AG04450 (cell line): ENCODE measurements around the gene RELN. TPM values are rescaled to one million over a fixed set of nuclear protein-coding genes. Genes with fewer than 3 reads are reported as not detected.
"Not testable (repeated sequence)": the region's sequence is repeated elsewhere in the genome, so short reads cannot be mapped to it uniquely, and the experiment has no call there.

Experiments used
- CTCF ChIA-PET: fragments of 300-600, 350-600 bp; formaldehyde crosslinking; extraction: SDS; loops from one replicate; lab custom pipeline; 2022; ENCODE audit warnings: antibody characterized with exemption, inconsistent platforms; lab: Charles Lee
- POLR2A ChIA-PET: fragments of 350-600 bp; formaldehyde crosslinking; extraction: SDS; loops from one replicate; lab custom pipeline; 2021; ENCODE audit warnings: antibody characterized with exemption, inconsistent platforms; lab: Yijun Ruan, JAX
- DNase-seq: peaks from one replicate; pipeline ENCODE4 v3.0.0-alpha.2; 2011; ENCODE audit warnings: low read depth, low spot score
- H3K27ac ChIP-seq: one replicate; pipeline ENCODE4 v1.5.1; 2012; ENCODE audit warnings: low read depth, low read length, control low read depth
- H3K27me3 ChIP-seq: one replicate; pipeline ENCODE4 v1.6.0; 2012; ENCODE audit warnings: low read length; ENCODE audit not compliant: control insufficient read depth, insufficient read depth
- H3K4me3 ChIP-seq: 2 replicates; pipeline ENCODE4 v1.5.1; 2011; ENCODE audit warnings: mild to moderate bottlenecking, low read depth, low read length, control low read depth
- H3K9me3 ChIP-seq: 2 replicates; pipeline ENCODE4 v1.5.1; 2012; ENCODE audit warnings: low read length; ENCODE audit not compliant: control insufficient read depth, insufficient read depth
- CTCF ChIP-seq: IDR thresholded peaks from 2 replicates; pipeline ENCODE4 v1.5.1; 2011; ENCODE audit warnings: low read depth, low read length, control low read depth, inconsistent platforms
- polyA plus RNA-seq: library from polyadenylated mRNA; depleted of rRNA; stranded (reverse); fragments of >200 nt; gene quantifications from 2 replicates; pipeline ENCODE4 v1.2.3, GENCODE V29; 2011

RELN gene
- polyA plus RNA-seq, 1 experiment, result 7.6 TPM

DNA sequence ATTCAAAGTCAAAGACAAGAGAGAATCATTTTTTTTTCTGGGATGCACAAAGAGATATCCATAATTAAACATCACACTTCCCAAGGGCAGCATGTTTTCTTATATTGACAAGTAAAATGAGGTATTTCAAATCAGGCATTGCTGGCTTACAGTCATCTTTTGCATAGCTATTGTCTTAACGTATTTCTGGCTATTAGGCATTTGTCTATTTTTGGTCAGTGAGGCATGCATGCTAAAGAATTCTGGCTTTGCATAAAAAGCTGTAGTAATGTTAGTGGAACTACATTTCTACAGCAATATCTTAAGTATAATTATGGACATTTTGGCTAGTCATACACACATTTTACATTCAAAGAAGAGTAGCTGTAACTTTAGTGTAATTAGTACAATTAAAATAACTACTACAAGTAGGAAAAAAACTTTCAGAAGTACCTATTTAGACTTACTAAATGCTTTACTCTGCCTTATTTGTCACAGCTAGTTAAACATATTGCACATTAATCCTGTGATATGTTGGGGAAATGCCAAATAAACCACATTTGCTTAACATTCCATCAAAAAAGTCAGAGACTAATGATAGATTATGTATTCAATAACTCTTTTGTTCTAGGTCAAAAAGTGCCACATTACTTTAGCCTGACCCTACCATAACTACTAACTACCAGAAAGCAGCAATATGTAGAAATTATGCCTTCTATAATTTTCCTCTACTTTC is 76.4 kb downstream of the RELN start:
- H3K4me3 ChIP-seq, result no peak overlapping the region
- H3K27me3 ChIP-seq, result no peaks in the 10 kb centered on the region
- no peak overlapping the region for H3K27ac ChIP-seq
- POLR2A ChIA-PET, result no interaction called here
- no peak for DNase-seq
- CTCF ChIA-PET, result no interaction called here
- H3K9me3 ChIP-seq, result no peaks in the 10 kb centered on the region
- no peak for TF ChIP-seq CTCF

DNA sequence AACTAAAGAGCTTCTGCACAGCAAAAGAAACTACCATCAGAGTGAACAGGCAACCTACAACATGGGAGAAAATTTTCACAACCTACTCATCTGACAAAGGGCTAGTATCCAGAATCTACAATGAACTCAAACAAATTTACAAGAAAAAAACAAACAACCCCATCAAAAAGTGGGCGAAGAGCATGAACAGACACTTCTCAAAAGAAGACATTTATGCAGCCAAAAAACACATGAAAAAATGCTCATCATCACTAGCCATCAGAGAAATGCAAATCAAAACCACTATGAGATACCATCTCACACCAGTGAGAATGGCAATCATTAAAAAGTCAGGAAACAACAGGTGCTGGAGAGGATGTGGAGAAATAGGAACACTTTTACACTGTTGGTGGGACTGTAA is 78.4 kb downstream of the RELN start:
- CTCF ChIA-PET, H3K4me3 ChIP-seq, H3K27me3 ChIP-seq, POLR2A ChIA-PET, H3K9me3 ChIP-seq, DNase-seq, H3K27ac ChIP-seq: not testable (repeated sequence)

GRCh38 chr7:103905997-103906396 is 83.5 kb downstream of the RELN start:
- ChIA-PET POLR2A (no interaction called here), CTCF (no interaction called here)
- no peak overlapping the region for H3K4me3 ChIP-seq
- TF ChIP-seq CTCF, result no peak
- no peak for DNase-seq
- no peak overlapping the region for H3K27ac ChIP-seq
- no peaks in the 10 kb centered on the region for H3K27me3 ChIP-seq
- H3K9me3 ChIP-seq, result no peaks in the 10 kb centered on the region

GRCh38 chr7:103902917-103903316 is 86.5 kb downstream of the RELN start:
- no peak for DNase-seq
- POLR2A ChIA-PET, result no interaction called here

DNA sequence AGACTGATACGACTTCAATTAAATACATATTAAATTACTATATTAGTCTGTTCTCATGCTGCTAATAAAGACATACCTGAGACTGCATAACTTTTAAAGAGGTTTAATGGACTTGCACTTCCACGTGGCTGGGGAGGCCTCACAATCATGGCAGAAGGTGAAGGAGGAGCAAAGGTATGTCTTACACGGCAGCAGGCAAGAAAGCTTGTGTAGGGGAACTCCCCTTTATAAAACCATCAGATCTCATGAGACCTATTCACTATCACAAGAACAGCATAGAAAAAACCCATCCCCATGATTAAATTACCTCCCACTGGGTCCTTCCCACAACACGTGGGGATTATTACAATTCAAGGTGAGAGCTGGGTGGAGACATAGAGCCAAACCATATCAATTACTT is 92.6 kb downstream of the RELN start:
- H3K27ac ChIP-seq, H3K4me3 ChIP-seq, H3K27me3 ChIP-seq, POLR2A ChIA-PET, H3K9me3 ChIP-seq, DNase-seq, CTCF ChIA-PET: not testable (repeated sequence)

More at GRCh38 chr7:103902917-103903316, 86.5 kb downstream of the RELN start:
- CTCF ChIA-PET, result no interaction called here
- no peak for TF ChIP-seq CTCF
- H3K9me3 ChIP-seq, result no peaks in the 10 kb centered on the region
- no peak overlapping the region for H3K4me3 ChIP-seq
- H3K27me3 ChIP-seq, result no peaks in the 10 kb centered on the region
- no peak overlapping the region for H3K27ac ChIP-seq

- Histone ChIP-seq H3K27me3 (no peaks in the 10 kb centered on the region), H3K9me3 (no peaks in the 10 kb centered on the region), H3K27ac (no peak overlapping the region), H3K4me3 (no peak overlapping the region)
- CTCF ChIA-PET, result no interaction called here
- POLR2A ChIA-PET, result no interaction called here
- no peak for TF ChIP-seq CTCF
- DNase-seq, result no peak
Measured at GRCh38 chr7:103894656-103895596, 94.5 kb downstream of the RELN start.
